HG03469 (cell line): ENCODE data around the gene RFTN2.
"Not testable (repeated sequence)": the region's sequence is repeated elsewhere in the genome, so short reads cannot be mapped to it uniquely, and the experiment has no call there.

Source experiments
- ATAC-seq: cut with Tn5 transposase; IDR thresholded peaks from one replicate; pipeline ENCODE4 v1.9.1; 2021; ENCODE audit warnings: mild to moderate bottlenecking, moderate library complexity, moderate number of reproducible peaks; ENCODE audit not compliant: unreplicated experiment

The RFTN2 gene

DNA sequence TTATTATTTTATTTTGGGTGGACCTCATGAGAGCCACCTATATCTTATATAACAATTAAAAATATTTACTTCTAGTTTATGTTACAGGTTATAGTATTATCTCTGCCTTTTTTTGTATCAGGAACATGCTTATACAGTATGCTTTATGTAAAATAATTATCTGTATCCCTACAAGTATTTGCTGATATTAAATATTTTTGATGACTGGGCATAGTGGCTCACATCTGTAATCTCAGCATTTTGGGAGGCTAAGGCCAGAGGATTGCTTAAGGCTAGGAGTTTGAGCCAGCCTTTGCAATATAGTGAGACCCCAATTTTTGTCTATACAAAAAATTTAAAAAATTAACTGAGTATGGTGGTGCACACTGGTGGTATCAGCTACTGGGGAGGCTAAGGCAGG, 119.9 kb downstream of the RFTN2 start:
- no peak for ATAC-seq

DNA sequence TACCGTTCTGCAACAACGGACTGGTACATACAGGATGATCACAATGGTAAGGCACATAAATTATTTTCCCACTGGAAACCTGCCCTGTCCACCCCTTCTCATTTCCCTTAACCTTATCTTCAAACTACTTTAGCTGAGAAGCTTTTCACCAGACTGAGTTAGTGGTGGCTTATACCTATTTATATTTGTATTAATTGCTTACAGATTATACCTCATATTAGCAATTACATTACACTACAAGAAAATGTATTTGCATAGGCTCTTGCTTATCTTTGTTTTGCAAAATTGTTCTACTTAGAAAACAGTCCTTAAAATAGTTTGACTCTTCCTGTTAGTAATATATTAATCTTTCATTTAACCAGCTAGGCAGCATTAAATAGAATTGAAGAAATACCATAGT, 124.1 kb downstream of the RFTN2 start:
- not testable (repeated sequence) for ATAC-seq

DNA sequence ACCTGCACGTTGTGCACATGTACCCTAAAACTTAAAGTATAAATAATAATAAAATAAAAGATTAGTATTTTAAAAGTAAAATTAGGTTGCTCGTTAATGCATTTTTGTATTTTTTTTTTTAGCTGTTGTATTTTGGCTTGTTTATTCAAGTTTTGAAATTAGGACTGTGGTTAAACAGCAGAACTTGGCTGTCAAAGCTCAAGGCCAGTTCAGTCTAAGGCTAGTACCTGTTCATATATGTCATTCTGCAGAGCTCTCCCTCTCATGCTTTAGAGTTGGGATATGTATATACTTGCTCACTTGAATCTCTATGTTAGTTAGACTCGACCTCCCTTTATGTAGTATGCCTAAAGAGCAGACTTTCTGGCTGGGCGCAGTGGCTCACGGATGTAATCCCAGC, 126.8 kb downstream of the RFTN2 start:
- ATAC-seq = no peak

DNA sequence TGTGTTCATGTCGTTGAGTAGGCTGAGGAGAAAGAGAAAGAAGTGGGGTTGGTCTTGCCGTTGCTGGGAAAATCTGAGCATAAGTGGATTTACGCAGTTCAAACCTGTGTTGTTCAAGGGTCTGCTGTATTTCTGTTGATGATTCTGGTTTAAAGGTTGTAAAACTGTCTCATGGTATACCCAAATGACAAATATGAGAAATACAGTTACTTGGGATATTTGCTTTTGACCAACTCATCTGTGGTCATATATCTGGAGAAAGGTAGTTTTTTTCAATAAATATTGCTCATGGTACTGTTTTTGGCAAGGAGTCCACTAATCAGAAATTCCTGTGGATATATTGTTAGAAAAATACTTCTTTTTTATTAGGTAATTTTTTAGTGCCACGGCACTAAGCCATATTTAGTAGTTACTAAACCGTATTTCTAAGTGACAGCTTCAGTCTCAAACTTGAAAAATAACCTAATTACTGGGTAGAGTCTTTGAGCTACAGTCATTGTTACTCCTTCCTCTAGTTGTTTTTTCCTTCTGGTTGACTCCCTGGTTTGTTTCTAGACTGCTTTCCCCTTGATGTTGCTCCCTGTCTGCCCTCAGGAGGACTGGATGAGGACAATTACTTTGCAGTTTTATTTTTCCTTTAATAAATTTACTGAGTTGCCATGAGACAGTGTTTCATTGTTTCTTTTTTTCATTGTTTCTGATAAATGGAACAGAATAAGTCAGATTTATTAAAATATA, 128.1 kb downstream of the RFTN2 start:
- no peak for ATAC-seq

DNA sequence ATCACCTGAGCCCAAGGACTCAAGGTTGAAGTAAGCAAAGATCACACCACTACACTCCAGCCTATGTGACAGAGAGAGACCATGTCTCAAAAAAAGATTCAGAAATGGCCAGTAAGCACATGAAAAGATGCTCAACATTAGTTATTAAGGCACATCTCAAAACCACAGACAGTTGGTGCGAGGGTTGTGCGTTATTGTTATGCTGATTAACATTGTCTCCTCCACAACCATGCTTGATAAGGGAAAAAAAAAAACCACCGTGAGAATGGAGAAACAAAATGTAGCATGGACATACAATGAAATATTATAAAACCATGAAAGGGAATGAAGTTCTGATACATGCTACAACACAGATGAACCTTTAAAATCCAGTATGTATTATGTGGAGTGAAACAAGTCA, 132.2 kb downstream of the RFTN2 start:
- ATAC-seq = no peak

DNA sequence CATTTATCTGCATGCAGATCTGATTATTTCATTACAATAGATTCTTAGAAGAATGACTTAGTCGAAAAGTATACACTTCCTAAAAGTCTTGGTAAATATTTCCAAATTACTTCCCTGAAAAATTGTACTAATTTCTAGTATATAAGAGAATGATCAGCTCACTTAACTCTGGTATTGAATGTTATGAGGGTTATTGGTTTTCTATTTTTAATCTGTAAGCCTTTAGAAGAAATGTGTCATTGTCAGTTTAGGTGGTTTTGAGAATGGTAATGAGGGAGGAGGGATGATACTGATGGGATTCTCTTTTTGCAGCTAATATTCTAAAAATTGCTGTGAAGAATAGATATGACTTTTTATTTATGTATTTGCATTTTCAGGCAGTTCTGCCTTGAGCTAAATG, 135.7 kb downstream of the RFTN2 start:
- ATAC-seq = no peak

DNA sequence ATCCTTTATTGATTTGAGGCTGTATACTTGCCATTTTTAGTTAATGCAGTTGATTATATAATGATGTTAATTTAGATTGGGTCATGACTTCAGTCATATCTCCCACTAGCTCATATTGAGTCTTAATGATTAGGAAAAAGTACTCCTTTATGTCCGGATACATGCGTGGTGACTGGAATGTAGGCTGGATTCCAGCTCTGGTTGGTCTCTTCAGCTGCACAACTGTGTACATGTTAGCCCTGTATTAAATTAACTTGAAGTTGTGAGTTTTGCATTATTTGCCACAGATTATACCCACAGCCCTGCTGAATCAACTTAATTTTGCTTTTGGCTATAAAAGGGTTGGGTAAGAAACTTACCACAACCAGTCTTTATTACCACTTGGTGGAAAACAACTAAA, 137.0 kb downstream of the RFTN2 start:
- no peak for ATAC-seq
